Keratinocyte (primary cell): ENCODE measurements around the gene MMP24. TPM values are rescaled to one million over a fixed set of nuclear protein-coding genes. Genes with fewer than 3 reads are reported as not detected.

Experiments
- DNase-seq: peaks from one replicate; pipeline ENCODE4 v3.0.0-alpha.2; 2011; ENCODE audit warnings: low read depth, missing footprints, low spot score
- FAIRE-seq: peaks from 2 replicates; lab custom pipeline; 2011; peaks lifted over from hg19 to GRCh38; lab: Jason Lieb, UNC
- H2AFZ ChIP-seq: 2 replicates; pipeline ENCODE4 v1.6.0; 2012; ENCODE audit warnings: low read length, control low read depth, inconsistent platforms; ENCODE audit not compliant: control insufficient read depth
- H3K27ac ChIP-seq: 2 replicates; pipeline ENCODE4 v1.5.1; 2011; ENCODE audit warnings: low read length; ENCODE audit not compliant: control insufficient read depth, insufficient read depth
- H3K27me3 ChIP-seq: 3 replicates; pipeline ENCODE4 v1.6.0; 2011; ENCODE audit warnings: low read length; ENCODE audit not compliant: control insufficient read depth, insufficient read depth; ENCODE audit errors: extremely low read depth
- H3K36me3 ChIP-seq, 2 experiments: 2 replicates in 1 of 2; 3 replicates in 1 of 2; pipeline ENCODE4 v1.5.1; 2011; ENCODE audit warnings: low read length in 2 of 2, mild to moderate bottlenecking in 1 of 2; ENCODE audit not compliant: control insufficient read depth in 2 of 2, insufficient read depth in 2 of 2; ENCODE audit errors: extremely low read depth in 1 of 2
- H3K4me1 ChIP-seq: 3 replicates; pipeline ENCODE4 v1.5.1; 2011; ENCODE audit warnings: low read length; ENCODE audit not compliant: control insufficient read depth, insufficient read depth; ENCODE audit errors: extremely low read depth
- H3K4me2 ChIP-seq: 3 replicates; pipeline ENCODE4 v1.6.0; 2011; ENCODE audit warnings: low read depth, low read length; ENCODE audit not compliant: control insufficient read depth, insufficient read depth; ENCODE audit errors: extremely low read depth
- H3K4me3 ChIP-seq, 3 experiments: fragments of 200-600 bp in 1 of 3; sonication (generic) in 1 of 3; 2 replicates in 2 of 3; 3 replicates in 1 of 3; pipeline ENCODE4 v1.5.1; 2011 to 2016; ENCODE audit warnings: low read length in 3 of 3, mild to moderate bottlenecking in 3 of 3, control low read depth in 2 of 3, inconsistent platforms in 1 of 3, low read depth in 1 of 3, mixed read lengths in 1 of 3, mixed run types in 1 of 3, moderate library complexity in 1 of 3; ENCODE audit not compliant: control insufficient read depth in 2 of 3, insufficient read depth in 2 of 3; ENCODE audit errors: extremely low read depth in 1 of 3
- H3K79me2 ChIP-seq: 2 replicates; pipeline ENCODE4 v1.6.0; 2012; ENCODE audit warnings: low read length; ENCODE audit not compliant: control insufficient read depth, insufficient read depth
- H3K9ac ChIP-seq: 3 replicates; pipeline ENCODE4 v1.6.0; 2011; ENCODE audit warnings: low read length; ENCODE audit not compliant: control insufficient read depth, insufficient read depth; ENCODE audit errors: extremely low read depth
- H3K9me1 ChIP-seq: 3 replicates; pipeline ENCODE4 v1.6.0; 2011; ENCODE audit warnings: low read length; ENCODE audit not compliant: control insufficient read depth, insufficient read depth; ENCODE audit errors: extremely low read depth
- H3K9me3 ChIP-seq: 2 replicates; pipeline ENCODE4 v1.5.1; 2012; ENCODE audit warnings: low read depth, low read length; ENCODE audit not compliant: control insufficient read depth
- H4K20me1 ChIP-seq: 3 replicates; pipeline ENCODE4 v1.6.0; 2011; ENCODE audit warnings: low read length; ENCODE audit not compliant: control insufficient read depth, insufficient read depth; ENCODE audit errors: extremely low read depth
- EZH2 ChIP-seq: IDR thresholded peaks from one replicate; pipeline ENCODE4 v1.6.1; 2012; ENCODE audit warnings: inconsistent platforms, mild to moderate bottlenecking, low read length, moderate library complexity
- dilution Hi-C: fragments of 300-500 bp; cut with MboI; formaldehyde crosslinking; loops from one replicate; pipeline ENCODE4 v1.7.0; 2020; ENCODE audit warnings: low sequenced_read_pairs; ENCODE audit not compliant: extremely low pct_ligation_motif_present
- polyA plus RNA-seq, 5 experiments: library from polyadenylated mRNA; depleted of rRNA in 3 of 5; stranded (reverse) in 3 of 5; stranded (forward) in 1 of 5; unstranded in 1 of 5; fragments of >200 nt; gene quantifications; 1 replicate in 1 of 5; 2 replicates in 3 of 5; 3 replicates in 1 of 5; pipeline versions ENCODE4 v1.2.1 to v1.2.3, GENCODE V29; 2011 to 2012; ENCODE audit warnings: missing spikeins in 2 of 5, low read depth in 1 of 5, low replicate concordance in 1 of 5
- TF ChIP-seq, protein P1 (sequence below), 3 experiments: IDR thresholded peaks in 1 of 3; conservative IDR thresholded peaks in 1 of 3; optimal IDR thresholded peaks in 1 of 3; 2 replicates in 2 of 3; 3 replicates in 1 of 3; pipeline versions ENCODE3 to v1.5.1; 2011; ENCODE audit warnings: low read length in 3 of 3, mild to moderate bottlenecking in 3 of 3, moderate library complexity in 2 of 3, control low read depth in 1 of 3, inconsistent platforms in 1 of 3; ENCODE audit not compliant: insufficient read depth in 2 of 3; ENCODE audit errors: extremely low read depth in 1 of 3

MMP24 gene
- polyA plus RNA-seq, 1 donor (not counting 4 experiments of a cell fraction or from before 2014, with no cell fraction given): not detected

DNA sequence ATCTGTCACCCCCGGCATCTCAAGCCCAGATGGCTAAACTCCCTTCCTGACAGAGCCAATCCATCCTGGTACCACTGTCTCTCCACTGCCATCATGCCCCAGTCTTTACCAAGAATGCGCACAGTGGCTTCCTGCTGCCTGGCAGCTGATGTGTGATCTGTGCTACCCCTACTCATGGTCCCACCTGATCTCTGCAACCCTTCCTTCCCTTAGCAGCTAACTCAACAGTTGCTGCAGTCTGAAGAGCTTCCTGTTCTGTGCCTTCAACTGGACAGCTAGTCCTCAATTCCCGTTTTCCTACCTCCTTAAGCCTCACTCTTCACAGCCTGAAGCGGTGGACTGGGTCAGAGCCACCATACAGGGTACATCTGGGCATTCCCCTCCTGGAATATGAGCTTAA, 73.3 kb downstream of the MMP24 start:
- Histone ChIP-seq H4K20me1 (no peaks in the 10 kb centered on the region), H3K27ac (no peak overlapping the region), H3K4me3 (no peak overlapping the region), H3K9ac (no peak overlapping the region), H3K79me2 (no peaks in the 10 kb centered on the region), H3K4me2 (no peak overlapping the region), H3K9me3 (no peaks in the 10 kb centered on the region), H3K27me3 (no peaks in the 10 kb centered on the region), H3K4me1 (peaks cover 33% of the 10 kb centered on the region), H2AFZ (no peak overlapping the region), H3K36me3 (peaks cover 0 to 6% of the 10 kb centered on the region in 2 experiments), H3K9me1 (no peaks in the 10 kb centered on the region)
- FAIRE-seq: no peak
- DNase-seq: no peak
- dilution Hi-C loops: no loop called here
- no peak for TF ChIP-seq EZH2
- TF ChIP-seq, protein P1, sequence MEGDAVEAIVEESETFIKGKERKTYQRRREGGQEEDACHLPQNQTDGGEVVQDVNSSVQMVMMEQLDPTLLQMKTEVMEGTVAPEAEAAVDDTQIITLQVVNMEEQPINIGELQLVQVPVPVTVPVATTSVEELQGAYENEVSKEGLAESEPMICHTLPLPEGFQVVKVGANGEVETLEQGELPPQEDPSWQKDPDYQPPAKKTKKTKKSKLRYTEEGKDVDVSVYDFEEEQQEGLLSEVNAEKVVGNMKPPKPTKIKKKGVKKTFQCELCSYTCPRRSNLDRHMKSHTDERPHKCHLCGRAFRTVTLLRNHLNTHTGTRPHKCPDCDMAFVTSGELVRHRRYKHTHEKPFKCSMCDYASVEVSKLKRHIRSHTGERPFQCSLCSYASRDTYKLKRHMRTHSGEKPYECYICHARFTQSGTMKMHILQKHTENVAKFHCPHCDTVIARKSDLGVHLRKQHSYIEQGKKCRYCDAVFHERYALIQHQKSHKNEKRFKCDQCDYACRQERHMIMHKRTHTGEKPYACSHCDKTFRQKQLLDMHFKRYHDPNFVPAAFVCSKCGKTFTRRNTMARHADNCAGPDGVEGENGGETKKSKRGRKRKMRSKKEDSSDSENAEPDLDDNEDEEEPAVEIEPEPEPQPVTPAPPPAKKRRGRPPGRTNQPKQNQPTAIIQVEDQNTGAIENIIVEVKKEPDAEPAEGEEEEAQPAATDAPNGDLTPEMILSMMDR (optimal IDR thresholded peaks at IDR 0.05 in 1 of 3, IDR thresholded peaks at IDR 0.05 in 1 of 3, conservative IDR thresholded peaks at IDR 0.05 in 1 of 3; ENCODE audit: extremely low read depth in 1 of 3, insufficient read depth in 2 of 3, low read length in 3 of 3): no peak

DNA sequence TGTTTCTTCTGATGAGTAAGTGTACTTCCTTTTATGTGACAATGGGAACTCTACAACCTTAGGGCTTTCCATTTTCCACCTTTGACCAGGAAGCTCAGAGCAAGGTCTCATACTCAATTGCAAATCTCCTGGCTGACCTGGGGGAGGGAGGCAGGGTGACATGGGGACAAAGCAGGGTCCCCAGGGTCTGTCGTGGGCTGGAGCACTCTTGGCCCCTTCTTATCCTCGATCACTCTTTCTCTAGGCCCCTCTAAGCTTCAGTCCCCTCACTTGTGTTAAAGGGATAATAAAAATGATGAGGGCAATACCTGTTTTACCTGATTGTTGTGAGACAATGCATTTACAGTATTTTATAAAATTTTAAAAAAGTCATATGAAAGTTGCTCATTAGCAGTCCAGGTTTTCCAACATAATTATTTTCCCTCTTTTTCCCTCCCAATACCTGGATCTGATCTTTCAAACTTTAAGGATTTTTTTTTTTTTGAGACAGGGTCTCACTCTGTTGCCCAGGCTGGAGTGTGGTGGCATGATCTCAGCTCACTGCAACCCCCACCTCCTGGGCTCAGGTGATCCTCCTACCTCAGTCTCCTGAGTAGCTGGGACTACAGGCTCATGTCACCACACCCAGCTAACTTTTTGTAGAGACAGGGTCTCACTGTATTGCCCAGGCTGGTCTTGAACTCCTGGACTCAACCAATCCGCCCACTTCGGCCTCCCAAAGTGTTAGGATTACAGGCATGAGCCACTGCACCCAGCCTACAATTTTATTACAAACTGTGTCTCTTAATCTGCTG, 74.2 kb downstream of the MMP24 start:
- no peak overlapping the region for H3K27ac ChIP-seq
- H3K9me3 ChIP-seq: no peaks in the 10 kb centered on the region
- H3K9ac ChIP-seq: no peak overlapping the region
- FAIRE-seq: no peak
- dilution Hi-C loops: no loop called here
- no peak overlapping the region for H3K4me3 ChIP-seq
- H3K36me3 ChIP-seq: peaks cover 2 to 10% of the 10 kb centered on the region in 2 experiments
- H3K9me1 ChIP-seq: no peaks in the 10 kb centered on the region
- no peak overlapping the region for H3K4me2 ChIP-seq
- H2AFZ ChIP-seq: no peak overlapping the region
- no peaks in the 10 kb centered on the region for H3K27me3 ChIP-seq
- peaks cover 41% of the 10 kb centered on the region for H3K4me1 ChIP-seq
- H3K79me2 ChIP-seq: no peaks in the 10 kb centered on the region
- TF ChIP-seq, protein P1 (optimal IDR thresholded peaks at IDR 0.05 in 1 of 3, IDR thresholded peaks at IDR 0.05 in 1 of 3, conservative IDR thresholded peaks at IDR 0.05 in 1 of 3; ENCODE audit: extremely low read depth in 1 of 3, insufficient read depth in 2 of 3, low read length in 3 of 3): no peak
- no peak for TF ChIP-seq EZH2
- no peak for DNase-seq
- no peaks in the 10 kb centered on the region for H4K20me1 ChIP-seq
